Kidney (tissue), 14 donors: Measurements from ENCODE around the gene AKAP8. TPM values are rescaled to one million over a fixed set of nuclear protein-coding genes. Genes with fewer than 3 reads are reported as not detected.

Experiments
- DNase-seq, 5 donors: peaks; one replicate each; pipeline ENCODE4 v3.0.0-alpha.2; 2013 to 2020
- FAIRE-seq: peaks from 2 replicates; lab custom pipeline; 2012; peaks lifted over from hg19 to GRCh38; lab: Jason Lieb, UNC
- H3K27ac ChIP-seq, 2 donors: one replicate each; pipeline ENCODE4 v1.7.0; 2013; ENCODE audit warnings: low read depth in 2 of 2, low read length in 2 of 2, inconsistent platforms in 1 of 2
- H3K27me3 ChIP-seq: one replicate; pipeline ENCODE4 v1.7.1; 2013; ENCODE audit warnings: low read length, inconsistent platforms; ENCODE audit not compliant: control insufficient read depth, insufficient read depth
- H3K36me3 ChIP-seq, 3 donors: one replicate each; pipeline versions ENCODE4 v1.7.0 to v1.7.1; 2013; ENCODE audit warnings: low read length in 3 of 3, control low read depth in 1 of 3, inconsistent platforms in 1 of 3; ENCODE audit not compliant: insufficient read depth in 3 of 3, control insufficient read depth in 2 of 3
- H3K4me1 ChIP-seq, 3 donors: one replicate each; pipeline versions ENCODE4 v1.7.0 to v1.7.1; 2013; ENCODE audit warnings: low read length in 3 of 3, inconsistent platforms in 1 of 3, low read depth in 1 of 3; ENCODE audit not compliant: control insufficient read depth in 2 of 3, insufficient read depth in 2 of 3
- H3K4me3 ChIP-seq, 3 donors: one replicate each; pipeline versions ENCODE4 v1.7.0 to v1.8.1; 2013; ENCODE audit warnings: low read length in 3 of 3, control low read depth in 1 of 3, inconsistent platforms in 1 of 3
- H3K9ac ChIP-seq, 3 donors: one replicate each; pipeline versions ENCODE4 v1.7.0 to v1.7.1; 2013; ENCODE audit warnings: low read length in 3 of 3, control low read depth in 1 of 3, inconsistent platforms in 1 of 3
- H3K9me3 ChIP-seq, 3 donors: one replicate each; pipeline versions ENCODE4 v1.7.0 to v1.7.1; 2013; ENCODE audit warnings: low read length in 3 of 3, control low read depth in 1 of 3, inconsistent platforms in 1 of 3; ENCODE audit not compliant: control insufficient read depth in 2 of 3, insufficient read depth in 1 of 3
- intact Hi-C: fragments of 100-400 bp; cut with DNase I; formaldehyde crosslinking; loops from one replicate; pipeline ENCODE4 v1.11.1; 2022
- polyA plus RNA-seq: library from polyadenylated mRNA; stranded (reverse); fragments of 350-450 nt; fragmentation: Illumina TruSeq; extraction: RNeasy Lipid Tissue Mini Kit (QIAGEN cat#74804); gene quantifications from one replicate; pipeline ENCODE4 v1.2.3, GENCODE V29; 2014; ENCODE audit warnings: low read depth, low replicate concordance; ENCODE audit not compliant: insufficient read depth
- total RNA-seq: library from RNA; stranded (reverse); fragmentation: NEBNext Ultra II Directional; extraction: Animal tissue kit (Norgen Biotek cat#: 25700); gene quantifications from one replicate; pipeline ENCODE4 v1.2.1, GENCODE V29; 2021
- TF ChIP-seq, protein P1 (sequence below): IDR thresholded peaks from 3 replicates; pipeline ENCODE4 v1.5.1; 2012; ENCODE audit warnings: mild to moderate bottlenecking, moderate library complexity, borderline replicate concordance; ENCODE audit not compliant: insufficient read depth; ENCODE audit errors: extremely low read depth
- donor health status: control.
- donor health status: control.
- donor health status: control.
- donor health status: control.
- donor health status: control.
- donor health status: DM: yes; HTN: yes; CAD: no.
- donor health status: Normal renal cell carcinoma (clear cell type).

The AKAP8 gene
- total and polyA plus RNA-seq, 2 donors from 2014 or later: 11.5 to 60.2 TPM

- H3K27me3 ChIP-seq: no peaks in the 10 kb centered on the region
- H3K9ac ChIP-seq: peak within 1 kb of the TSS; percentile 77 to 90 (median 86)
- peaks cover 0 to 4% (median 1%) of the 10 kb centered on the region in 3 donors for H3K36me3 ChIP-seq
- peaks cover 0 to 18% (median 14%) of the 10 kb centered on the region in 3 donors for H3K4me1 ChIP-seq
- H3K4me3 ChIP-seq: peak within 1 kb of the TSS; percentile 86 to 96 (median 93)
- no peaks in the 10 kb centered on the region for H3K9me3 ChIP-seq
- TF ChIP-seq, protein P1, sequence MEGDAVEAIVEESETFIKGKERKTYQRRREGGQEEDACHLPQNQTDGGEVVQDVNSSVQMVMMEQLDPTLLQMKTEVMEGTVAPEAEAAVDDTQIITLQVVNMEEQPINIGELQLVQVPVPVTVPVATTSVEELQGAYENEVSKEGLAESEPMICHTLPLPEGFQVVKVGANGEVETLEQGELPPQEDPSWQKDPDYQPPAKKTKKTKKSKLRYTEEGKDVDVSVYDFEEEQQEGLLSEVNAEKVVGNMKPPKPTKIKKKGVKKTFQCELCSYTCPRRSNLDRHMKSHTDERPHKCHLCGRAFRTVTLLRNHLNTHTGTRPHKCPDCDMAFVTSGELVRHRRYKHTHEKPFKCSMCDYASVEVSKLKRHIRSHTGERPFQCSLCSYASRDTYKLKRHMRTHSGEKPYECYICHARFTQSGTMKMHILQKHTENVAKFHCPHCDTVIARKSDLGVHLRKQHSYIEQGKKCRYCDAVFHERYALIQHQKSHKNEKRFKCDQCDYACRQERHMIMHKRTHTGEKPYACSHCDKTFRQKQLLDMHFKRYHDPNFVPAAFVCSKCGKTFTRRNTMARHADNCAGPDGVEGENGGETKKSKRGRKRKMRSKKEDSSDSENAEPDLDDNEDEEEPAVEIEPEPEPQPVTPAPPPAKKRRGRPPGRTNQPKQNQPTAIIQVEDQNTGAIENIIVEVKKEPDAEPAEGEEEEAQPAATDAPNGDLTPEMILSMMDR: peak; percentile 51
- DNase-seq (peak; percentile 99 to 100 (median 100)), FAIRE-seq (peak; percentile 98)
- peak within 1 kb of the TSS; percentile 86 to 88 for H3K27ac ChIP-seq
- intact Hi-C loops: no loop called here
These were observed 39.2 kb upstream of the AKAP8 start, which contains the start of gene AKAP8L for GRCh38 chr19:15418579-15419412. Gene AKAP8L (minus strand): TSS chr19:15418988. CDS start chr19:15418923, 65 bp downstream.

DNA sequence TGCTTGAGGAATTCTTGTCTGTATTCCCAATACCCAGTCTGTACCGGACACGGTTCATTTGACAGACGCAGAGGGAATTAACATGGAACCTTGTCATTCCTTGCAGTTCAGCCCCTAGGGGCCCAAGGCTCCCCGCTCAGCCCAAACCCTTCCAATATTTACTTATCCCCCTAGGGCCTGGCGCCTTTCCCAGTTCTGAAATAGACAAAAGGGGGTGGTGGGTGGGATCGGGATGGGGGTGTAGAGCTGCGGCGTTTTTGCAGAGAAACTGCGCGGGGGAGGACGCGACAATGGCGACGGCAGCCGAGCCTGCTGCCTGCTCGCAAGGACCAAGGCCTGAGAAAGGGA, 38.6 kb upstream of the AKAP8 start:
- DNase-seq (peak in 3 of 5 donors; percentile 35 to 76 (median 59)), FAIRE-seq (no peak)
- Histone ChIP-seq H3K9ac (peak overlapping the region; percentile 77 to 90 (median 86)), H3K9me3 (no peaks in the 10 kb centered on the region), H3K27ac (peak overlapping the region; percentile 86 to 88), H3K4me3 (peak overlapping the region; percentile 86 to 96 (median 93)), H3K36me3 (no peaks in the 10 kb centered on the region), H3K4me1 (peaks cover 0 to 21% (median 14%) of the 10 kb centered on the region in 3 donors), H3K27me3 (no peaks in the 10 kb centered on the region)
- intact Hi-C loops: no loop called here
- TF ChIP-seq, protein P1: no peak

GRCh38 chr19:15417699-15418098, 38.1 kb upstream of the AKAP8 start:
- Histone ChIP-seq H3K9me3 (no peaks in the 10 kb centered on the region), H3K4me1 (peaks cover 0 to 26% (median 14%) of the 10 kb centered on the region in 3 donors), H3K27ac (peak overlapping the region in 1 of 2 donors; percentile 18), H3K4me3 (peak overlapping the region; percentile 86 to 96 (median 93)), H3K27me3 (no peaks in the 10 kb centered on the region), H3K36me3 (no peaks in the 10 kb centered on the region), H3K9ac (peak overlapping the region; percentile 77 to 90 (median 86))
- DNase-seq (peak in 4 of 5 donors; percentile 43 to 64 (median 50)), FAIRE-seq (no peak)
- intact Hi-C loops: no loop called here
- TF ChIP-seq, protein P1: no peak
